Measurements from ENCODE around the gene RFX6.

The RFX6 gene

DNA sequence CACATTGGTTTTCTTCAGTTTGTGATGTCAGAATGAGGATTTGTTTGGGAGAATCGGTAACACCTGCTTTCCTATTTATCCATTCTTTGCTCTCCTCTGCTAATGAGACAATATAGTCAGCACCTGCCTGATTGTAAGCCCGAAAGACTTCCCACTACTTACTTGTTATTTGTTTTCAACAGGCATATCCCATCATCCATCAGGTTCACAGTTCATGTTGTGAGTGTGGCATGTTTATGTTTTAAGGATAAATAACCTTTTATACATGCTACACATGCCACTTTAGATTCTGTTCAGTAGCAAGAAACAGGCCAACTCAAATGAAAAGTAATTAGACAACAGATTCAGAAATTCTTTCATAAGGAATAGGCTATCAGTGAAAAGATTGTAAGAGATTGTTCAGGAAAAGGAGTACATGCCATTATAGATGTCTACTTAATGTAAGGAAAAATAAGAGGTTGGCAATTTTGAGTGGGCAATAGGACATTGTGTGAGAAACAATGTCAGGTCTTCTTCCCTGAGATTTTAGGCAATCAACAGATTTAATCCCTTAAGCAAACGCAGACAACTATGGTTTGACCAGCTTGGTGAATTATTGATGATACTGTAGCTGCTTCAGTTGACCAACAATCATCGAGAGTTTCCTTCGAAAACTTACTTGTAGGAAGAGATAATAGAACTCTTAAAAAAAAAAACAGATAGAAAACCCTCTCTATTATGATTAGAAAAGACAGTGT lies 40.3 kb upstream of the RFX6 start:
- Histone ChIP-seq H3K4me3 (ENCODE audit: low read depth, low read length) (no peak overlapping the region), H3K18ac (ENCODE audit: low read length) (no peak overlapping the region), H3K79me1 (ENCODE audit: low read length) (no peaks in the 10 kb centered on the region), H3K9ac (ENCODE audit: low read length) (no peak overlapping the region), H3K9me3 (ENCODE audit: insufficient read depth, low read depth, low read length) (no peaks in the 10 kb centered on the region), H3K27me3 (ENCODE audit: insufficient read depth, low read length) (no peaks in the 10 kb centered on the region), H3K23ac (ENCODE audit: low read length) (no peak overlapping the region), H4K91ac (ENCODE audit: low read depth, low read length) (no peak overlapping the region), H3K36me3 (ENCODE audit: control insufficient read depth in 1 of 2, insufficient read depth in 2 of 2, low read length in 2 of 2) (no peaks in the 10 kb centered on the region), H4K8ac (ENCODE audit: low read depth, low read length) (no peak overlapping the region), H3K4me2 (ENCODE audit: low read length) (no peak overlapping the region), H2BK120ac (ENCODE audit: insufficient read depth, low read length, poor library complexity) (no peak overlapping the region), H2BK5ac (ENCODE audit: low read depth, low read length, poor library complexity) (no peak overlapping the region), H2AFZ (ENCODE audit: insufficient read depth, low read length, poor library complexity) (no peak overlapping the region), H3K4ac (ENCODE audit: low read depth, low read length) (no peak overlapping the region), H2AK5ac (ENCODE audit: low read length) (no peak overlapping the region), H4K12ac (ENCODE audit: low read depth, low read length) (no peak overlapping the region), H3K27ac (ENCODE audit: low read depth, low read length) (no peak overlapping the region), H2BK12ac (ENCODE audit: low read length) (no peak overlapping the region), H3K14ac (ENCODE audit: low read length) (no peak overlapping the region), H3K4me1 (ENCODE audit: control insufficient read depth in 1 of 2, insufficient read depth in 2 of 2, low read length in 2 of 2) (no peaks in the 10 kb centered on the region), H3K79me2 (ENCODE audit: control insufficient read depth, insufficient read depth, low read length, poor library complexity) (no peaks in the 10 kb centered on the region)
- no peak for DNase-seq
- WGBS (ENCODE audit: extremely low coverage, insufficient coverage, insufficient read length), result no CpG with 5 or more reads among the region's 5 CpGs

DNA sequence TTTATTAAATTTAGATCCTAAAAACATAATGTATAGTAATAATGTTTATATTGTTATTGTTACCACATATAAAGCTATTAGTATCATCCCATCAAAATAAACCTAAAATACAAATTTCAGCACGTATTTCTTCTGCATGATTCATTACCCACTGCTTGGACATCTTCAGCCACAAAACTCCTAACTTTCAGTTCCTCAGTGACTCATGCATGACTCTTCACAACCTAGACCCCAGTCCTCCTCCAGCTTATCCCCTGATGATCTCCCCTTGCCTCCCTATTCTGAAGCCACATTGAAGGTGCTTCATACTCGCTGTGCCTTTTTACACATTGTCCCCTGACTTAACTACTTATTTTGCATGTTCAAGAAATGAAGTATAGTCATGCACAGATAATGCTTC lies 37.0 kb upstream of the RFX6 start:
- no peak overlapping the region for H4K8ac ChIP-seq (ENCODE audit: low read depth, low read length)
- no CpG with 5 or more reads among the region's 2 CpGs for WGBS (ENCODE audit: extremely low coverage, insufficient coverage, insufficient read length)
- H2AK5ac ChIP-seq (ENCODE audit: low read length), result no peak overlapping the region
- H3K18ac ChIP-seq (ENCODE audit: low read length), result no peak overlapping the region
- H3K23ac ChIP-seq (ENCODE audit: low read length), result no peak overlapping the region
- H3K27me3 ChIP-seq (ENCODE audit: insufficient read depth, low read length), result no peaks in the 10 kb centered on the region
- no peak overlapping the region for H4K12ac ChIP-seq (ENCODE audit: low read depth, low read length)
- DNase-seq, result no peak
- no peak overlapping the region for H3K4me2 ChIP-seq (ENCODE audit: low read length)
- H2BK5ac ChIP-seq (ENCODE audit: low read depth, low read length, poor library complexity), result no peak overlapping the region
- no peak overlapping the region for H2BK120ac ChIP-seq (ENCODE audit: insufficient read depth, low read length, poor library complexity)
- H2BK12ac ChIP-seq (ENCODE audit: low read length), result no peak overlapping the region
- H3K4me3 ChIP-seq (ENCODE audit: low read depth, low read length), result no peak overlapping the region
- H2AFZ ChIP-seq (ENCODE audit: insufficient read depth, low read length, poor library complexity), result no peak overlapping the region
- no peaks in the 10 kb centered on the region for H3K79me2 ChIP-seq (ENCODE audit: control insufficient read depth, insufficient read depth, low read length, poor library complexity)
- no peak overlapping the region for H3K4ac ChIP-seq (ENCODE audit: low read depth, low read length)
- H3K4me1 ChIP-seq (ENCODE audit: control insufficient read depth in 1 of 2, insufficient read depth in 2 of 2, low read length in 2 of 2), result no peaks in the 10 kb centered on the region
- H3K9ac ChIP-seq (ENCODE audit: low read length), result no peak overlapping the region
- no peaks in the 10 kb centered on the region for H3K36me3 ChIP-seq (ENCODE audit: control insufficient read depth in 1 of 2, insufficient read depth in 2 of 2, low read length in 2 of 2)
- H3K14ac ChIP-seq (ENCODE audit: low read length), result no peak overlapping the region
- no peak overlapping the region for H4K91ac ChIP-seq (ENCODE audit: low read depth, low read length)
- no peaks in the 10 kb centered on the region for H3K9me3 ChIP-seq (ENCODE audit: insufficient read depth, low read depth, low read length)
- no peaks in the 10 kb centered on the region for H3K79me1 ChIP-seq (ENCODE audit: low read length)
- no peak overlapping the region for H3K27ac ChIP-seq (ENCODE audit: low read depth, low read length)

GRCh38 chr6:116842459-116842858 lies 34.6 kb upstream of the RFX6 start:
- no peak overlapping the region for H3K23ac ChIP-seq (ENCODE audit: low read length)
- H3K9me3 ChIP-seq (ENCODE audit: insufficient read depth, low read depth, low read length), result no peaks in the 10 kb centered on the region
- H3K4me2 ChIP-seq (ENCODE audit: low read length), result no peak overlapping the region
- H3K27ac ChIP-seq (ENCODE audit: low read depth, low read length), result no peak overlapping the region
- no peak overlapping the region for H3K14ac ChIP-seq (ENCODE audit: low read length)
- H3K4me1 ChIP-seq (ENCODE audit: control insufficient read depth in 1 of 2, insufficient read depth in 2 of 2, low read length in 2 of 2), result no peaks in the 10 kb centered on the region
- H2BK120ac ChIP-seq (ENCODE audit: insufficient read depth, low read length, poor library complexity), result no peak overlapping the region
- no peaks in the 10 kb centered on the region for H3K79me2 ChIP-seq (ENCODE audit: control insufficient read depth, insufficient read depth, low read length, poor library complexity)
- no peaks in the 10 kb centered on the region for H3K27me3 ChIP-seq (ENCODE audit: insufficient read depth, low read length)
- no peak overlapping the region for H2AK5ac ChIP-seq (ENCODE audit: low read length)
- no peak overlapping the region for H3K9ac ChIP-seq (ENCODE audit: low read length)
- DNase-seq, result no peak
- H3K4ac ChIP-seq (ENCODE audit: low read depth, low read length), result no peak overlapping the region
- H3K18ac ChIP-seq (ENCODE audit: low read length), result no peak overlapping the region
- no peak overlapping the region for H4K8ac ChIP-seq (ENCODE audit: low read depth, low read length)
- no peak overlapping the region for H3K4me3 ChIP-seq (ENCODE audit: low read depth, low read length)
- H3K79me1 ChIP-seq (ENCODE audit: low read length), result no peaks in the 10 kb centered on the region
- WGBS (ENCODE audit: extremely low coverage, insufficient coverage, insufficient read length), result no CpG with 5 or more reads among the region's 1 CpG
- no peak overlapping the region for H4K12ac ChIP-seq (ENCODE audit: low read depth, low read length)
- H2BK5ac ChIP-seq (ENCODE audit: low read depth, low read length, poor library complexity), result no peak overlapping the region
- H4K91ac ChIP-seq (ENCODE audit: low read depth, low read length), result no peak overlapping the region
- no peaks in the 10 kb centered on the region for H3K36me3 ChIP-seq (ENCODE audit: control insufficient read depth in 1 of 2, insufficient read depth in 2 of 2, low read length in 2 of 2)
- H2AFZ ChIP-seq (ENCODE audit: insufficient read depth, low read length, poor library complexity), result no peak overlapping the region
- H2BK12ac ChIP-seq (ENCODE audit: low read length), result no peak overlapping the region

DNA sequence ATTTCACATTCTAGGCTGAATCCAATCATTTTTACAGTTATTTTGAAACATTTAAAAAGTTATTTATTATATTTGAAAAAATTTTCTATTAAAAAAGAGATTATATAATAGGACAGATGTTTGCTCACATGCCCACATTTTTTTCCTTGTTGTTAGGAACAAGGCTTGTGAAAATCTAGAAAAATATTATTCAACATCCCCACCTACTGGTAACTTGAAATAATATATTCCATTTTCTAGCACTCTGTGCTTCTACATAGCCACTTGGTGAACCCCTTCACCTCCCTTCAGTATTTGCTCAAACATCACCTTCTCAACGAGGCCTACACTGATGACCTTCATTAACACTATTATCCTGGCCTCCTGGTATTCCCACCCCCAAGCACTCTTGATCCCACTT lies 29.8 kb upstream of the RFX6 start:
- Histone ChIP-seq H4K8ac (ENCODE audit: low read depth, low read length) (no peak overlapping the region), H3K4ac (ENCODE audit: low read depth, low read length) (no peak overlapping the region), H3K9me3 (ENCODE audit: insufficient read depth, low read depth, low read length) (no peaks in the 10 kb centered on the region), H2BK120ac (ENCODE audit: insufficient read depth, low read length, poor library complexity) (no peak overlapping the region), H2BK5ac (ENCODE audit: low read depth, low read length, poor library complexity) (no peak overlapping the region), H3K27ac (ENCODE audit: low read depth, low read length) (no peak overlapping the region), H3K79me2 (ENCODE audit: control insufficient read depth, insufficient read depth, low read length, poor library complexity) (no peaks in the 10 kb centered on the region), H4K91ac (ENCODE audit: low read depth, low read length) (no peak overlapping the region), H3K23ac (ENCODE audit: low read length) (no peak overlapping the region), H3K79me1 (ENCODE audit: low read length) (no peaks in the 10 kb centered on the region), H3K14ac (ENCODE audit: low read length) (no peak overlapping the region), H3K9ac (ENCODE audit: low read length) (no peak overlapping the region), H3K4me2 (ENCODE audit: low read length) (no peak overlapping the region), H3K18ac (ENCODE audit: low read length) (no peak overlapping the region), H3K4me1 (ENCODE audit: control insufficient read depth in 1 of 2, insufficient read depth in 2 of 2, low read length in 2 of 2) (no peaks in the 10 kb centered on the region), H2BK12ac (ENCODE audit: low read length) (no peak overlapping the region), H3K27me3 (ENCODE audit: insufficient read depth, low read length) (no peaks in the 10 kb centered on the region), H3K4me3 (ENCODE audit: low read depth, low read length) (no peak overlapping the region), H2AFZ (ENCODE audit: insufficient read depth, low read length, poor library complexity) (no peak overlapping the region), H2AK5ac (ENCODE audit: low read length) (no peak overlapping the region), H4K12ac (ENCODE audit: low read depth, low read length) (no peak overlapping the region), H3K36me3 (ENCODE audit: control insufficient read depth in 1 of 2, insufficient read depth in 2 of 2, low read length in 2 of 2) (no peaks in the 10 kb centered on the region)
- DNase-seq, result peak in 1 of 2 donors; percentile 44
- WGBS (ENCODE audit: extremely low coverage, insufficient coverage, insufficient read length), result no CpG with 5 or more reads among the region's 1 CpG

Data from trophoblast cell (in vitro differentiated cells and primary cell).